PC-9 (cell line): ENCODE measurements around the gene PRKAG2. TPM values are rescaled to one million over a fixed set of nuclear protein-coding genes. Genes with fewer than 3 reads are reported as not detected.

Source experiments
- BruUV-seq: library from RNA; stranded (reverse); fragments of 400-500 nt; replicated peaks from 2 replicates; lab custom pipeline; 2021; lab: Mats Ljungman, UMichigan
- CTCF ChIA-PET: fragments of 300-600 bp; sonication (Branson Sonifier 250); formaldehyde crosslinking; loops from one replicate; lab custom pipeline; 2022; ENCODE audit warnings: antibody characterized with exemption; lab: Charles Lee
- POLR2A ChIA-PET: fragments of 300-600 bp; sonication (Branson Sonifier 250); formaldehyde crosslinking; loops from one replicate; lab custom pipeline; 2022; ENCODE audit warnings: antibody characterized with exemption; ENCODE audit not compliant: unreplicated experiment; lab: Charles Lee
- DNase-seq, 2 experiments: peaks; one replicate each; pipeline versions ENCODE4 v3.0.0 to v3.0.0-alpha.2; 2015 to 2022; ENCODE audit warnings: mixed read lengths in 1 of 2
- H2AFZ ChIP-seq: fragments of 200-600 bp; sonication (generic); 2 replicates; pipeline ENCODE4 v1.8.1; 2017; ENCODE audit warnings: antibody characterized with exemption
- H3F3A ChIP-seq: fragments of 200-600 bp; sonication (generic); 2 replicates; pipeline ENCODE4 v1.8.1; 2017; ENCODE audit warnings: antibody characterized with exemption, mild to moderate bottlenecking, low read depth; ENCODE audit not compliant: insufficient read depth
- H3K27ac ChIP-seq: fragments of 200-600 bp; sonication (generic); 2 replicates; pipeline ENCODE4 v1.6.1; 2016; ENCODE audit warnings: mixed run types
- H3K27me3 ChIP-seq: fragments of 200-600 bp; sonication (generic); 2 replicates; pipeline ENCODE4 v1.6.1; 2016; ENCODE audit warnings: low read depth, mixed run types; ENCODE audit not compliant: insufficient read depth
- H3K36me3 ChIP-seq: fragments of 200-600 bp; sonication (generic); 2 replicates; pipeline ENCODE4 v1.6.1; 2016; ENCODE audit warnings: low read depth, mixed run types
- H3K4me1 ChIP-seq: fragments of 200-600 bp; sonication (generic); replicated peaks from 2 replicates; pipeline ENCODE4 v1.6.1; 2016; ENCODE audit warnings: mixed run types; ENCODE audit not compliant: insufficient read depth
- H3K4me2 ChIP-seq: fragments of 200-600 bp; sonication (generic); 2 replicates; pipeline ENCODE4 v1.6.1; 2017; ENCODE audit warnings: mixed run types
- H3K4me3 ChIP-seq: fragments of 200-600 bp; sonication (generic); 2 replicates; pipeline ENCODE4 v1.6.1; 2016; ENCODE audit warnings: mixed run types
- H3K79me2 ChIP-seq: fragments of 200-600 bp; sonication (generic); 2 replicates; pipeline ENCODE4 v1.6.1; 2017; ENCODE audit warnings: low read depth, mixed run types
- H3K9me2 ChIP-seq: fragments of 200-600 bp; sonication (generic); 2 replicates; pipeline ENCODE4 v1.8.1; 2017; ENCODE audit warnings: mild to moderate bottlenecking; ENCODE audit not compliant: insufficient read depth
- H3K9me3 ChIP-seq: fragments of 200-600 bp; sonication (generic); 2 replicates; pipeline ENCODE4 v1.8.1; 2016; ENCODE audit warnings: low read depth; ENCODE audit not compliant: insufficient read depth
- H4K20me1 ChIP-seq: fragments of 200-600 bp; sonication (generic); 2 replicates; pipeline ENCODE4 v1.8.1; 2017; ENCODE audit not compliant: insufficient read depth
- EZH2 ChIP-seq: fragments of 200-600 bp; sonication (generic); IDR thresholded peaks from 2 replicates; pipeline ENCODE4 v1.8.0; 2017; ENCODE audit warnings: antibody characterized with exemption, low read depth
- intact Hi-C: fragments of 100-400 bp; cut with micrococcal nuclease; formaldehyde crosslinking; loops from one replicate; pipeline ENCODE4 v1.10.0; 2022; ENCODE audit not compliant: unreplicated experiment
- total RNA-seq: library from RNA; stranded (reverse); gene quantifications from 2 replicates; pipeline ENCODE4 v1.2.3, GENCODE V29; 2021
- TF ChIP-seq, protein P1 (sequence below): fragments of 200-600 bp; sonication (generic); conservative IDR thresholded peaks from 2 replicates; pipeline ENCODE4 v1.6.1; 2017; ENCODE audit warnings: mixed run types, antibody characterized with exemption, mild to moderate bottlenecking, moderate library complexity

Gene PRKAG2
- total RNA-seq, 1 experiment from 2014 or later = 37.3 TPM

DNA sequence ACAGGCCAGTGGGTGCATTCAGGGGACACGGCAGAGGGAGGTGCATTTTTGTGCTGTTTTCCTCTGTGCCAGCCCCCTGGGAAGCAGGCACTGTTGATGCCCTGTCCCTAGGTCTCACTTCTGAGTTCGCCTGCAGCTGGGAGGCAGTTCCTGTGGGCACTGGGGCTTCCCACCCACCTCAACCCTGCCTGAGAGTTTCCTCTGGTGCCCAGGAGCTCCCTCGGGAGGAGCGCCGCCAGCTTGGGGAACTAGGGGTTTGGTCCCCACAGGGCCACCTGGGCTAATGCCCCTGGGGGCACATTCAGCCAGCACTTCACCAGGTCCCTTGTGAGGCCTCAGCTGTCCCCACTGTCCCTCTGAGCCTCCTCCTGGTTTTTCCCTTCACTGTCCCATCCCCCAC, 179.0 kb downstream of the PRKAG2 start:
- intact Hi-C loops = no loop called here
- Histone ChIP-seq H3K79me2 (no peaks in the 10 kb centered on the region), H3K27ac (no peak overlapping the region), H2AFZ (no peak overlapping the region), H3F3A (peaks cover 50% of the 10 kb centered on the region), H3K4me2 (peak overlapping the region; percentile 58), H3K9me2 (no peaks in the 10 kb centered on the region), H3K27me3 (no peaks in the 10 kb centered on the region), H3K4me1 (peaks cover 72% of the 10 kb centered on the region), H3K36me3 (no peaks in the 10 kb centered on the region), H4K20me1 (no peaks in the 10 kb centered on the region), H3K9me3 (no peaks in the 10 kb centered on the region), H3K4me3 (no peak overlapping the region)
- no peak for TF ChIP-seq EZH2
- TF ChIP-seq, protein P1, sequence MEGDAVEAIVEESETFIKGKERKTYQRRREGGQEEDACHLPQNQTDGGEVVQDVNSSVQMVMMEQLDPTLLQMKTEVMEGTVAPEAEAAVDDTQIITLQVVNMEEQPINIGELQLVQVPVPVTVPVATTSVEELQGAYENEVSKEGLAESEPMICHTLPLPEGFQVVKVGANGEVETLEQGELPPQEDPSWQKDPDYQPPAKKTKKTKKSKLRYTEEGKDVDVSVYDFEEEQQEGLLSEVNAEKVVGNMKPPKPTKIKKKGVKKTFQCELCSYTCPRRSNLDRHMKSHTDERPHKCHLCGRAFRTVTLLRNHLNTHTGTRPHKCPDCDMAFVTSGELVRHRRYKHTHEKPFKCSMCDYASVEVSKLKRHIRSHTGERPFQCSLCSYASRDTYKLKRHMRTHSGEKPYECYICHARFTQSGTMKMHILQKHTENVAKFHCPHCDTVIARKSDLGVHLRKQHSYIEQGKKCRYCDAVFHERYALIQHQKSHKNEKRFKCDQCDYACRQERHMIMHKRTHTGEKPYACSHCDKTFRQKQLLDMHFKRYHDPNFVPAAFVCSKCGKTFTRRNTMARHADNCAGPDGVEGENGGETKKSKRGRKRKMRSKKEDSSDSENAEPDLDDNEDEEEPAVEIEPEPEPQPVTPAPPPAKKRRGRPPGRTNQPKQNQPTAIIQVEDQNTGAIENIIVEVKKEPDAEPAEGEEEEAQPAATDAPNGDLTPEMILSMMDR = no peak
- CTCF ChIA-PET = interaction anchor here (0.6 to 1.2 kb wide), 3 partner anchors 9 to 85 kb away, joined by 3 read pairs; no protein-coding TSS in a partner anchor
- POLR2A ChIA-PET = interaction anchor here (0.6 kb wide), 1 partner anchor 16 kb away, joined by 5 read pairs; no protein-coding TSS in a partner anchor
- no TSS peak for BruUV-seq
- no peak for DNase-seq

DNA sequence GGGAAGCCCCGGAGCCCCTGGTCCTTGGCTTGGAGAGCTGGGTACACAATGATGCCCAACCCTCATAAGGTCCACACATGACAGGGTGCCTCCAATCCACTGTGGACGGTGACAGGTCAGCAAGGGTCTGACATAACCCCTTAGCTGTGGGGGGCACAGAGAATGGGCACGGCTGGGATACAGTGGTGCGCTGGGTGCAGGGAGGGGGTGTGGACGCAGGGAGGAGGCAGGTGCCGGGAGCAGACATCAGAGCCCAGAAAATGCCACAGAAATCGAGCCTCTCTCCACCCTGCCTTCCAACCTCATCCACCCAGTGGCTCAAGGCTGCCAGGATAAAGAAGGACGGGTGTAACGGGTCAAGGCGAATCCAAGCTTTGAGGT, 179.4 kb downstream of the PRKAG2 start:
- H3K27ac ChIP-seq = no peak overlapping the region
- peaks cover 72% of the 10 kb centered on the region for H3K4me1 ChIP-seq
- no peaks in the 10 kb centered on the region for H3K79me2 ChIP-seq
- H3K9me3 ChIP-seq = no peaks in the 10 kb centered on the region
- ChIA-PET POLR2A (interaction anchor here (0.6 to 0.7 kb wide), 3 partner anchors 8 to 399 kb away, joined by 4 to 5 read pairs (median 4); no protein-coding TSS in a partner anchor), CTCF (interaction anchor here (0.6 to 0.9 kb wide), 4 partner anchors 8 to 86 kb away, joined by 3 to 7 read pairs (median 4); no protein-coding TSS in a partner anchor)
- no peaks in the 10 kb centered on the region for H3K27me3 ChIP-seq
- DNase-seq = no peak
- BruUV-seq = no TSS peak
- H3K9me2 ChIP-seq = no peaks in the 10 kb centered on the region
- H3K4me3 ChIP-seq = no peak overlapping the region
- TF ChIP-seq EZH2 = no peak
- TF ChIP-seq, protein P1 = no peak
- H2AFZ ChIP-seq = no peak overlapping the region
- no peaks in the 10 kb centered on the region for H3K36me3 ChIP-seq
- H3F3A ChIP-seq = peaks cover 50% of the 10 kb centered on the region
- H3K4me2 ChIP-seq = peak overlapping the region; percentile 54; the same call in 1 of the 2 replicates
- intact Hi-C loops = no loop called here
- no peaks in the 10 kb centered on the region for H4K20me1 ChIP-seq

DNA sequence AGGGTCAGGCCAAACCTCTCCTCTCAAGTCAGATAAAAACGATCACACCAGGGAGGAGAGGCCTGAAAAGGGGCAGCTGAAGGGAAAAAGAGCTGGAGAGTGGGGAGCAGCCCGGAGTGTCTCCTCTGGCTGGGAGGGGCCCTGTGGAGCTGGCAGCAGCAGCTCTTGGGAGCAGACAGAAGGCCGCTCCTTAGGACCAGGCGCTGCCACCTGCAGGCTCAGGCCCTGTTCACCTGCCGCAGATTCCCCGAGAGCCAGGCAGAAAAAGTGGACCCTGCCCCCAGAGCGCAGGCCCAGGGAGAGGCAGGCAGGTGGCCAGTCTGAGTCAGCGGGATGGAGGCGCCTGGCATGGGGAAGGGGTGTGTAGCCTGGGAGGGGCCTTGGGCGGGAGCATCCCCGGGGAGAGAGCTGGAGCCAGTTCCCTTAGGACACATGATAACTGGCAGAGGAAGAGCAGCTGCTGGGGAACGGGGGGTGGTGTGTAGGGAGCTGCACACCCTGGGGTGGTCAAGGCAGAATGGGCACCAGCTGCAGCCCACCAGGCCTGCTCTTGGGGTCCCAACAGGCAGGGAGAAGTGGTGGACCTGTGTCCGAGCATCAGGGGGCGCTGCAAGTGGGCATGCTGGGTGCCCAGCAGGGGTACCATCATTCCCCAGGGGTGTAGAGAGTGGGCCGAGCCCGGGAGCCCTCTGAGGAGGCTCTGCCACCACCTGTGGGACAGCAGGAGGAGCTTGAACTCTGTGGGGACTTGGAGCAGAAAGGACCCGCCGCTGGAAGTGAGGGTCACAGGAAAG, 180.0 kb downstream of the PRKAG2 start:
- TF ChIP-seq, protein P1 = no peak
- TF ChIP-seq EZH2 = no peak

More for the DNA sequence above, 180.0 kb downstream of the PRKAG2 start:
- peak overlapping the region; percentile 54 for H3K4me2 ChIP-seq
- H3K9me3 ChIP-seq = no peaks in the 10 kb centered on the region
- no peak overlapping the region for H2AFZ ChIP-seq
- BruUV-seq = no TSS peak
- H3K4me1 ChIP-seq = peaks cover 72% of the 10 kb centered on the region
- POLR2A ChIA-PET = interaction anchor here (0.6 to 0.7 kb wide), 2 partner anchors 8 to 399 kb away, joined by 4 read pairs; no protein-coding TSS in a partner anchor
- no peaks in the 10 kb centered on the region for H3K27me3 ChIP-seq
- peaks cover 50% of the 10 kb centered on the region for H3F3A ChIP-seq
- peak; percentile 88 to 93 for DNase-seq
- no peaks in the 10 kb centered on the region for H3K36me3 ChIP-seq
- H3K9me2 ChIP-seq = no peaks in the 10 kb centered on the region
- H4K20me1 ChIP-seq = no peaks in the 10 kb centered on the region
- CTCF ChIA-PET = interaction anchor here (0.6 to 0.9 kb wide), 3 partner anchors 8 to 57 kb away, joined by 3 to 7 read pairs (median 5); no protein-coding TSS in a partner anchor
- no peak overlapping the region for H3K4me3 ChIP-seq
- intact Hi-C loops = no loop called here
- peak overlapping the region; percentile 16; the same call in 1 of the 2 replicates for H3K27ac ChIP-seq
- no peaks in the 10 kb centered on the region for H3K79me2 ChIP-seq
